Transverse colon (tissue), 4 donors: ENCODE data around the gene DEPDC4.

Source experiments
- POLR2A ChIP-seq: fragments of 450-650 bp; IDR thresholded peaks from one replicate; pipeline ENCODE4 v1.6.1; 2016; ENCODE audit warnings: antibody characterized with exemption, mild to moderate bottlenecking, moderate library complexity
- POLR2AphosphoS5 ChIP-seq, 3 donors: sonication (generic); formaldehyde crosslinking; IDR thresholded peaks; one replicate each; pipeline ENCODE4 v1.6.1; 2016; ENCODE audit warnings: antibody characterized with exemption in 3 of 3
- TF ChIP-seq, protein P1 (sequence below), 5 experiments: fragments of 200-600 bp in 3 of 5; fragments of 450-650 bp in 2 of 5; sonication (generic) in 3 of 5; IDR thresholded peaks; 1 replicate in 2 of 5; 2 replicates in 3 of 5; pipeline ENCODE4 v1.5.1; 2016 to 2017; ENCODE audit warnings: antibody characterized with exemption in 5 of 5, inconsistent platforms in 3 of 5, mild to moderate bottlenecking in 2 of 5, moderate library complexity in 1 of 5

DNA sequence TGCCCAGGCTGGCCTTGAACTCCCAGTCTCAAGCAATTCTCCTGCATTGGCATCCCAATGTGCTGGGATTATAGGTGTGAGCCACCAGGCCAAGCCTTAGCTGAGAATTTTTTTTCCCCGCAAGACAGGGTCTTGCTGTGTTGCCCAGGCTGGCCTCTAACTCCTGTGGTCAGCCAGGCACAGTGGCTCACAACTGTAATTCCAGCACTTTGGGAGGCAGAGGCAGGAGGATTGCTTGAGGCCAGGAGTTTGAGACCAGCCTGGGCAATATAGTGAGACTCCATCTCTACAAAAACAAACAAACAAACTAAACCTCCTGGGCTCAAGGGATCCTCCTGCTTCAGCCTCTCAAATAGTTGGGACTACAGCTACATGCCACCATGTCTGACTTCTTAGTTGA lies 27.3 kb downstream of the DEPDC4 start:
- TF ChIP-seq, protein P1, sequence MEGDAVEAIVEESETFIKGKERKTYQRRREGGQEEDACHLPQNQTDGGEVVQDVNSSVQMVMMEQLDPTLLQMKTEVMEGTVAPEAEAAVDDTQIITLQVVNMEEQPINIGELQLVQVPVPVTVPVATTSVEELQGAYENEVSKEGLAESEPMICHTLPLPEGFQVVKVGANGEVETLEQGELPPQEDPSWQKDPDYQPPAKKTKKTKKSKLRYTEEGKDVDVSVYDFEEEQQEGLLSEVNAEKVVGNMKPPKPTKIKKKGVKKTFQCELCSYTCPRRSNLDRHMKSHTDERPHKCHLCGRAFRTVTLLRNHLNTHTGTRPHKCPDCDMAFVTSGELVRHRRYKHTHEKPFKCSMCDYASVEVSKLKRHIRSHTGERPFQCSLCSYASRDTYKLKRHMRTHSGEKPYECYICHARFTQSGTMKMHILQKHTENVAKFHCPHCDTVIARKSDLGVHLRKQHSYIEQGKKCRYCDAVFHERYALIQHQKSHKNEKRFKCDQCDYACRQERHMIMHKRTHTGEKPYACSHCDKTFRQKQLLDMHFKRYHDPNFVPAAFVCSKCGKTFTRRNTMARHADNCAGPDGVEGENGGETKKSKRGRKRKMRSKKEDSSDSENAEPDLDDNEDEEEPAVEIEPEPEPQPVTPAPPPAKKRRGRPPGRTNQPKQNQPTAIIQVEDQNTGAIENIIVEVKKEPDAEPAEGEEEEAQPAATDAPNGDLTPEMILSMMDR (IDR thresholded peaks at IDR 0.05): no peak
- TF ChIP-seq POLR2AphosphoS5 (IDR thresholded peaks at IDR 0.05) (no peak), POLR2A (no peak)
